Neural cell (in vitro differentiated cells): ENCODE data around the gene PPP1R12B. TPM values are rescaled to one million over a fixed set of nuclear protein-coding genes. Genes with fewer than 3 reads are reported as not detected.

Experiments used
- H2AFZ ChIP-seq: fragments of 200-600, 300-800 bp; sonication (generic), shearing (Covaris generic); 2 replicates; pipeline ENCODE4 v1.6.0; 2014; ENCODE audit warnings: low read depth, mild to moderate bottlenecking, antibody characterized with exemption, low read length, moderate library complexity
- H3F3A ChIP-seq: fragments of 200-600 bp; shearing (Covaris generic); 2 replicates; pipeline ENCODE4 v1.6.1; 2016; ENCODE audit warnings: mild to moderate bottlenecking, moderate library complexity, mixed read lengths, antibody characterized with exemption, low read length; ENCODE audit not compliant: insufficient read depth, poor library complexity, severe bottlenecking
- H3K27ac ChIP-seq: fragments of 200-600, 300-800 bp; sonication (generic), shearing (Covaris generic); 2 replicates; pipeline ENCODE4 v1.5.1; 2014; ENCODE audit warnings: mild to moderate bottlenecking, low read length, moderate library complexity
- H3K27me3 ChIP-seq: fragments of 300-800, 200-600 bp; sonication (generic), shearing (Covaris generic); 2 replicates; pipeline ENCODE4 v1.6.0; 2014; ENCODE audit warnings: mild to moderate bottlenecking, low read depth, low read length, moderate library complexity; ENCODE audit not compliant: insufficient read depth
- H3K36me3 ChIP-seq: fragments of 300-800, 200-600 bp; sonication (generic), shearing (Covaris generic); 2 replicates; pipeline ENCODE4 v1.5.1; 2014; ENCODE audit warnings: mild to moderate bottlenecking, antibody characterized with exemption, low read length, moderate library complexity; ENCODE audit not compliant: insufficient read depth
- H3K4me2 ChIP-seq: fragments of 300-800, 200-600 bp; sonication (generic), shearing (Covaris generic); 2 replicates; pipeline ENCODE4 v1.6.0; 2014; ENCODE audit warnings: mild to moderate bottlenecking, low read length
- H3K4me3 ChIP-seq: fragments of 300-800, 200-600 bp; sonication (generic), shearing (Covaris generic); 2 replicates; pipeline ENCODE4 v1.5.1; 2014; ENCODE audit warnings: mild to moderate bottlenecking, low read length, moderate library complexity
- H3K79me2 ChIP-seq: fragments of 200-600 bp; shearing (Covaris generic); replicated peaks from 2 replicates; pipeline ENCODE4 v1.6.0; 2014; ENCODE audit warnings: mild to moderate bottlenecking, low read length, moderate library complexity; ENCODE audit not compliant: insufficient read depth
- H3K9ac ChIP-seq: fragments of 300-800, 200-600 bp; sonication (generic), shearing (Covaris generic); 2 replicates; pipeline ENCODE4 v1.6.1; 2016; ENCODE audit warnings: mild to moderate bottlenecking, low read length, mixed read lengths
- H3K9me2 ChIP-seq: fragments of 200-600 bp; shearing (Covaris generic); 2 replicates; pipeline ENCODE4 v1.6.1; 2016; ENCODE audit warnings: mild to moderate bottlenecking, low read length, mixed read lengths; ENCODE audit not compliant: insufficient read depth
- H3K9me3 ChIP-seq: fragments of 200-600, 300-800 bp; sonication (generic), shearing (Covaris generic); 2 replicates; pipeline ENCODE4 v1.6.1; 2016; ENCODE audit warnings: mild to moderate bottlenecking, mixed run types, low read length, moderate library complexity, mixed read lengths
- H4K20me1 ChIP-seq: fragments of 200-600 bp; shearing (Covaris generic); 2 replicates; pipeline ENCODE4 v1.6.1; 2016; ENCODE audit warnings: mild to moderate bottlenecking, mixed run types; ENCODE audit not compliant: insufficient read depth
- EP300 ChIP-seq: fragments of 450-650 bp; conservative IDR thresholded peaks from 2 replicates; pipeline ENCODE4 v1.6.1; 2014; ENCODE audit warnings: antibody characterized with exemption, mild to moderate bottlenecking, moderate library complexity; ENCODE audit not compliant: poor library complexity, severe bottlenecking
- EZH2 ChIP-seq: fragments of 200-600, 300-800 bp; shearing (Covaris generic), sonication (generic); IDR thresholded peaks from 2 replicates; pipeline ENCODE4 v1.6.1; 2014; ENCODE audit warnings: antibody characterized with exemption, low read length, borderline replicate concordance, mild to moderate bottlenecking; ENCODE audit not compliant: insufficient read depth, poor library complexity, severe bottlenecking
- MXI1 ChIP-seq: fragments of 450-650 bp; conservative IDR thresholded peaks from 2 replicates; pipeline ENCODE4 v1.6.1; 2014; ENCODE audit warnings: antibody characterized with exemption, mild to moderate bottlenecking; ENCODE audit not compliant: poor library complexity, severe bottlenecking
- POLR2AphosphoS5 ChIP-seq: IDR thresholded peaks from 2 replicates; pipeline ENCODE4 v1.6.1; 2012
- RAD21 ChIP-seq: fragments of 450-650 bp; conservative IDR thresholded peaks from 2 replicates; pipeline ENCODE4 v1.6.1; 2014; ENCODE audit warnings: antibody characterized with exemption, mild to moderate bottlenecking, moderate library complexity
- REST ChIP-seq: IDR thresholded peaks from 2 replicates; pipeline ENCODE4 v1.6.1; 2012; ENCODE audit warnings: borderline replicate concordance
- SMC3 ChIP-seq: fragments of 450-650 bp; conservative IDR thresholded peaks from 2 replicates; pipeline ENCODE4 v1.6.1; 2014; ENCODE audit warnings: antibody characterized with exemption, mild to moderate bottlenecking, moderate library complexity; ENCODE audit not compliant: poor library complexity
- TAF1 ChIP-seq: IDR thresholded peaks from 2 replicates; pipeline ENCODE4 v1.6.1; 2012; ENCODE audit warnings: low read depth
- polyA plus RNA-seq: library from polyadenylated mRNA; depleted of rRNA; stranded (reverse); fragments of >200 nt; gene quantifications from 2 replicates; pipeline ENCODE4 v1.2.3, GENCODE V29; 2014
- TF ChIP-seq, protein P1 (sequence below): fragments of 450-650 bp; IDR thresholded peaks from 2 replicates; pipeline ENCODE4 v1.5.1; 2014; ENCODE audit warnings: antibody characterized with exemption, mild to moderate bottlenecking, moderate library complexity; ENCODE audit not compliant: poor library complexity, severe bottlenecking

The PPP1R12B gene
- polyA plus RNA-seq, 1 donor from 2014 or later: 9.8 TPM

- Histone ChIP-seq H3K9me2 (no peaks in the 10 kb centered on the region), H3K27ac (no peak overlapping the region), H2AFZ (no peak overlapping the region)
Observed at GRCh38 chr1:202590975-202591411, 242.5 kb downstream of the PPP1R12B start.

DNA sequence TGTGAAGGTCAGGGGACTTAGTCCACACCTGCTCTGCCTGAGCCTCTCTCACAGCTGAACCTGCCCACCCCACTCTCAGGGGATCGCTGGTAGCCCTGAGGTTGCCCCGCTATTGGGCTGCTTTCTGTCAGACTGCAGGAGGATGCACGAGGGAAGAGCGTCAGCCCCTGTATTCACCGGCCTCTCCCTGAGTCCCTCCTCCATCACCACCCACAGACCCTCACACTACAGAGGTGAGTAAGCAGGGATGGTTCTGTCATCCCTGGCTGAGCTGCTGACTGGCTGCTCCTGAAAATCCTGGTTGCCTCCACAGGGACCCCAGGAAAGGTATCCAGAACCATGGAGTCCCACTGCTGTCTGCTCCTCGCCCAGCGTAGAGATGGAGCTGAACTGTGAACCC lies 243.0 kb downstream of the PPP1R12B start:
- Histone ChIP-seq H3K9ac (no peak overlapping the region), H3K79me2 (no peaks in the 10 kb centered on the region), H3K36me3 (no peaks in the 10 kb centered on the region), H3K4me2 (no peak overlapping the region), H4K20me1 (no peaks in the 10 kb centered on the region), H3K27ac (no peak overlapping the region), H3K27me3 (no peaks in the 10 kb centered on the region), H3K9me3 (no peaks in the 10 kb centered on the region), H2AFZ (no peak overlapping the region), H3F3A (no peaks in the 10 kb centered on the region), H3K4me3 (no peak overlapping the region), H3K9me2 (no peaks in the 10 kb centered on the region)
- no peak for TF ChIP-seq RAD21
- TF ChIP-seq REST: no peak
- TF ChIP-seq, protein P1, sequence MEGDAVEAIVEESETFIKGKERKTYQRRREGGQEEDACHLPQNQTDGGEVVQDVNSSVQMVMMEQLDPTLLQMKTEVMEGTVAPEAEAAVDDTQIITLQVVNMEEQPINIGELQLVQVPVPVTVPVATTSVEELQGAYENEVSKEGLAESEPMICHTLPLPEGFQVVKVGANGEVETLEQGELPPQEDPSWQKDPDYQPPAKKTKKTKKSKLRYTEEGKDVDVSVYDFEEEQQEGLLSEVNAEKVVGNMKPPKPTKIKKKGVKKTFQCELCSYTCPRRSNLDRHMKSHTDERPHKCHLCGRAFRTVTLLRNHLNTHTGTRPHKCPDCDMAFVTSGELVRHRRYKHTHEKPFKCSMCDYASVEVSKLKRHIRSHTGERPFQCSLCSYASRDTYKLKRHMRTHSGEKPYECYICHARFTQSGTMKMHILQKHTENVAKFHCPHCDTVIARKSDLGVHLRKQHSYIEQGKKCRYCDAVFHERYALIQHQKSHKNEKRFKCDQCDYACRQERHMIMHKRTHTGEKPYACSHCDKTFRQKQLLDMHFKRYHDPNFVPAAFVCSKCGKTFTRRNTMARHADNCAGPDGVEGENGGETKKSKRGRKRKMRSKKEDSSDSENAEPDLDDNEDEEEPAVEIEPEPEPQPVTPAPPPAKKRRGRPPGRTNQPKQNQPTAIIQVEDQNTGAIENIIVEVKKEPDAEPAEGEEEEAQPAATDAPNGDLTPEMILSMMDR: no peak
- no peak for TF ChIP-seq TAF1
- no peak for TF ChIP-seq MXI1
- TF ChIP-seq EZH2: no peak
- TF ChIP-seq EP300: no peak
- no peak for TF ChIP-seq POLR2AphosphoS5
- TF ChIP-seq SMC3: no peak

More at GRCh38 chr1:202590975-202591411, 242.5 kb downstream of the PPP1R12B start:
- no peaks in the 10 kb centered on the region for H3F3A ChIP-seq
- no peaks in the 10 kb centered on the region for H3K27me3 ChIP-seq
- H3K36me3 ChIP-seq: no peaks in the 10 kb centered on the region
- no peak for TF ChIP-seq EZH2
- no peak for TF ChIP-seq RAD21
- TF ChIP-seq, protein P1: no peak
- no peak for TF ChIP-seq REST
- TF ChIP-seq EP300: no peak
- no peaks in the 10 kb centered on the region for H4K20me1 ChIP-seq
- H3K9ac ChIP-seq: no peak overlapping the region
- H3K4me2 ChIP-seq: no peak overlapping the region
- no peak overlapping the region for H3K4me3 ChIP-seq
- no peaks in the 10 kb centered on the region for H3K9me3 ChIP-seq
- no peaks in the 10 kb centered on the region for H3K79me2 ChIP-seq
